GM21367 (cell line): Measurements from ENCODE around the gene FADS3.

Source experiments
- ATAC-seq: cut with Tn5 transposase; IDR thresholded peaks from one replicate; pipeline ENCODE4 v1.9.1; 2021; ENCODE audit not compliant: unreplicated experiment

Gene FADS3

DNA sequence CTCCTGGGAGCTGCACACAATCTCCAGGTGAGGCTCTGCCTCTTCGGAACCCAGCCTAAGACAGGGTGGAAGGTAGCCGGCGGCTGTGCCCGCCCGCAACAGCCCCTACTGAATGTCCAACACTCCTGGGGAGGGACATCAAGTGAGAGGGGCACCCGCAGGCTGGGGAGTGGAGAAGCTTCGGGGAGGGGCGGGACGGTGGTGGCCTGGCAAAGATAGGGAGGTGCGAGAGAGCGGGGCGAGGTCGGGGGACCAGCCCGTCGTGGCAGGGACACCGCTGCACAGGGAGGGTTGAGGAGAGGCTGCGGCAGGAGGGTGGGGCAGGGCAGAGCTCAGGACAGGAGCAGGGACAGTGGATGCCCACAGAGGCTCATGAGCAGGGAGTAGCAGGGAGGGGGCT lies 8.9 kb upstream of the FADS3 start:
- ATAC-seq = no peak

DNA sequence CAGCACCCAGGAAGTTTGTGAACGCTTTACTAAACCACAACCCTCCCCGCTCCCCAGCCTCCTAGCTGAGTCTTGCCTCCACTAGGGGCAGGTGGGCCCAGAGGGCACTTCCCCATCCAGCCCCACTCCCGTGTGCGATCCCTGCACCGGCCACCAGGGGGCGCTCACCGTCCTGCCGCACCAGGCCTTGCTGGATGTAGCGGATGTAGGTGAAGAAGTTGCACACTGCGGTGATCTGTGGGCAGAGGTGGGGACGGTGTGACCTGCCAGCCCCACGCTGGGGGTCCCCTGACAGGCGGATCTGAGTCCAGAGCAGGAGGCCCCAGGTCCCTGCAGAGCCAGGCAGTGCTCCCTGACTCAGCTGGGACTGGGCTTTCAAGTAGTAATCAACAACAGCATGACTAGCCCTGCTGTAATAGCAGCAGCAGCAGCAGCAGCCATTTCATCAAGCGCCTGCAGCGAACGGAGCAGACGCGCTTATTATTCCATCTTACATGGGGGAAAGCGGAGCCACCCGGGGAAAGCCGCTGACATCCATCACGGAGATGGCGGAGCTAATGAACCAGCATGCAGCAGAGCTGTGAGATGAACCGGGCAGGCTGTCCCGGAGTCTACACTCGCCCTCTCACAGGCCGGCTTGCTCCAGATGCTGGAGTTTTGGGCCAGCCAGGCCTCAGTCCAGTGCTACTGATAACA lies 7.9 kb upstream of the FADS3 start:
- ATAC-seq = no peak

DNA sequence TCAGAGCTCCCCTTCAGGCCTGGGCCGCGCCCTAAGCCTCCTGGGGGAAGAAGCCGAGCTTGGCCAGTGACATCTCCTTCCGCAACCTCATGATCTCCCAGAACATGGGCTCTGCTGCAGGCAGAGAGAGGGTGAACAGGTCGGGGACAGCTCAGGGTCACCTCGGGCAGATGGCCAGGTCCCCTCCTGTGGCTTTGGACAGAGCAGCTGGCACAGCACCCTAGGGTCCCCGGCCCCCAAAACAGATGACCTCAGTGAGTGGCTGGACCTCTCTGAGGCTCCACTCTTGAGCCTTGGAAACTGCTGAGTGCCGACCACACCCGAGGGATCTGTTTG lies 6.9 kb upstream of the FADS3 start:
- ATAC-seq = no peak

GRCh38 chr11:61897387-61898246 lies 6.3 kb upstream of the FADS3 start:
- ATAC-seq = no peak

- ATAC-seq = no peak
Measured at GRCh38 chr11:61896665-61897386, 5.5 kb upstream of the FADS3 start.

- no peak for ATAC-seq
Measured at GRCh38 chr11:61895718-61896059, 4.3 kb upstream of the FADS3 start.

DNA sequence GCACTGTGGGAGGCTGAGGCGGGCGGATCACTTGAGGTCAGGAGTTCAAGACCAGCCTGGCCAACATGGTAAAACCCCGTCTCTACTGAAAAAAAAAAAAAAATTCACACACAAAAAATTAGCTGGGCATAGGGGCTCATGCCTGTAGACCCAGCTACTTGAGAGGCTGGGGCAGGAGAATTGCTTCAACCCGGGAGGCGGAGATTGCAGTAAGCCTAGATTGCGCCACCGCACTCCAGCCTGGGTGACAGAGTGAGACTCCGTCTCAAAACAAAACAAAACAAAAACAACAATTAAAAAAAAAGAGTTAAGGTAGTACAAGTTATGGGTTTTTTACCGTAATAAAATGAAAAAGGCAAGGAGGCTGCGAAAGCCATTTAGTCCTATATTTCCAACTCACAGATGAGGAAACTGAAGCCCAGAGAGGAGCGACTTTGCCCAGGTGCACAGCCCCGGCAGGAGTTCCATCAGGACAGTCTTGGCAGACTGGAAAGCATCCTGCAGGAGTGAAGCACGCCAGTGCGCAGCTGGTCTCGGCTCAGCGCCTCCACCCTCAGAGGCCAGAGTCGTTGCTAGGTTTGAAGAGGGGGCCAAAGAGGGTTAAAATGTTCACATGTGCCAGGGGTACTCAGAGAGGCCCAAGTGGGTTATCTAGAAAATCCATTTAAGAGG lies 3.8 kb upstream of the FADS3 start:
- ATAC-seq = no peak

DNA sequence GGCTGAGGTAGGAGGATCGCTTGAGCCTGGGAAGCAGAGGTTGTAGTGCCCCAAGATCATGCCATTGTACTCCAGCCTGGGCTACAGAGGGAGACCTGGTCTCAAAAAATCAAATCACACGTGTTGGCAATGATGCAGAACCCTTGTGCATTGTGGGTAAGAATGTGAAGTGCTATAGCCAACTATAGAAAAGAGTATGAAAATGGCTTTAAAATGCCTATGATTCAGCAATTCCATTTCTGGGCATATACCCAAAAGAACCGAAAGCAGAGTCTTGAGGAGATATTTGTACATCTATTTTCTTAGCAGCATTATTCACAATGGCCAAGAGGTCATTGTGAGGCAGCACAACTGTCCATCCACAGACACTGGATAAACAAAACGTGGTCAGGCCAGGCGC lies 2.6 kb upstream of the FADS3 start:
- no peak for ATAC-seq

DNA sequence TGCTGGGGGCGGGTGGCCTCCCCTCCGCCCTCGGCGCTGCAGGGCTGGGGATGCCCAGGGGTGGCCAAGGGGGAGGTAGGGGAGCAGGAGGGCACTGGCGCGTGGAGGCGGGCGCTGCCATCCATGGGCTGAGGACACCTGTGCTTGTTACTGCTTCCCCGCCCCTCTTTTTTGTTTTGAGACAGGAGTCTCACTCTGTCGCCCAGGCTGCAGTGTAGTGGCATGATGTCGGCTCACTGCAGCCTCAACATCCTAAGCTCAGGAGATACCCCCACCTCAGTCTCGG lies 683 bp upstream of the FADS3 start:
- no peak for ATAC-seq

GRCh38 chr11:61890529-61891330 lies 615 bp downstream of the FADS3 start:
- no peak for ATAC-seq

DNA sequence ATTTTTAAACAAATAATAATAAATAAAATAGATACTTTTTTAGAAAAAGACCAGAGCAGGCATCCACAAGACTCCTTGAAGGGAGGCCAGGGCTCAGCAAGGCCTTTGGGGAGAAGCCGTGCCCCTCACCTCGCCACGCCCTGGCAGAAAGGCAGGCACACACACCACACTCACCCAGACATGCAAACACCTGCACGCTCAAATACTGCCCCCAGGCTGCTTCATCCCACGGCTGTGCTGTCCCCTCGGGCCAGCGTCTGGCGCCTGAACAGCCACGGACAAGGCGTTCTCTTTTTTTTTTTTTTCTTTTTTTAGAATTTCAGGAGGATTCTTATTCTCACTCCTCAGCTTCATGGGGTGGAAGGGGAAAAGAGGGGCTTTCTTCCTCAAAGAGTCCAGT lies 1.5 kb downstream of the FADS3 start:
- no peak for ATAC-seq

GRCh38 chr11:61888590-61888989 lies 2.8 kb downstream of the FADS3 start:
- no peak for ATAC-seq

DNA sequence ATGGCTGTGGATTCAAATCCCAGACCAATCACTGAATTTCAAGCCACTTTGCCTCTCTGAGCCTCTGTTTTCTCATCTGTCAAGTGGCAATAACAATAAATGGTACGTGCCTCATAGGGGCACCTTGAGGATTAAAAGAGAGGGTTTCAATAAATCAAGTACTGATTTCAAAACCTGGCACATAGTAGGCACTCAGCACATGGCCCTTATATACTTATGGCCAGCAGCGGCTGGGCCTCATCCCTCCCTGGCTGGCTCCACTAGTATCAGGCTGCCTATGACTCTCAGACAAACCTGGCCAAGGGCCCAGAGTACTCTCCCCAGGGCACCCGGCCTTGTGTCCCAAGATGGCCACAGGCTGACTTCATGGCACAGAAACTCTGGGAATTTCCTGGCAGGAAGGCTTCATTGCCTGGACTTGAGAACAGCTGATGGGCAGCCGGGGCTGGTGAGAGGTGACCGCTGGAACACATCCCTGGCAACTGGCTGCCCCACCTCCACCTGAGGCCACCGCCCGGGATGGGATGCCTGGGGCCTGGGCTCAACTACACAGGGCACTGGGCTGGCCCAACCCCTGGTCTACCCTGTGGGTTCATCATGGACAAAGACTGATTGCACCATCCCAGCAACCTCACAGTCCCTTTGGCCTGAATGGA lies 3.4 kb downstream of the FADS3 start:
- no peak for ATAC-seq

- ATAC-seq = no peak
Measured at GRCh38 chr11:61886643-61887042, 4.7 kb downstream of the FADS3 start.

- ATAC-seq = no peak
Measured at GRCh38 chr11:61885784-61886580, 5.4 kb downstream of the FADS3 start.

DNA sequence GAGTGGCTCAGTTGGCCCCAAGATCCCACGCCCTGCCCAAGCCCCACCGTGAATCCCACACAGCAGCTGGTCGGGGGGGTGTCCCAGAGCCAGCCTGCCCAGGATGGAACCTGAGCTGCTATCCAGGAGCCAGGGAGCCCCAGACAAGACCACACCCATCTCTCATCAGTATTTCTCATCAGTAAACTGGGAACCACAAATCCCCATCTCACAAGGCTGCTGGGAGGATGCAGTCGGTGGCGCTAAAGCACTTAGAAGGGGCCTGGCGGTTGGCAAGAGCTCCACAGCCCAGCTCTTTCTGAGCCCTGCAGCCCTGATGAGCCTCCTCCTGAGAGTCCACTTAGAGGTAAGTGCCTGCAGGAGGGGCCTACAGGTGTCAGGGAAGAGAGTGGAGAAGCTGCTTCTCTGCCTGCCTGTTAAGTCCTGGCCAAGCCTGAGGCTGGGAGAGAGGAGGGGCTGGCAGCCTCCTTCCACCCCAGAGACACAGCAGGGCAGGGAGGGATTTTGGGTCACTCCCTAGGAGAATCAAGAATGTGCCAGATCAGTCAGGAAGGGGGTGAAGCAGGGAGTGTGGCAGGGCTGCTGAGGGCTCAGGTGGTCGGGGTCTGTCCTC lies 6.1 kb downstream of the FADS3 start:
- no peak for ATAC-seq

DNA sequence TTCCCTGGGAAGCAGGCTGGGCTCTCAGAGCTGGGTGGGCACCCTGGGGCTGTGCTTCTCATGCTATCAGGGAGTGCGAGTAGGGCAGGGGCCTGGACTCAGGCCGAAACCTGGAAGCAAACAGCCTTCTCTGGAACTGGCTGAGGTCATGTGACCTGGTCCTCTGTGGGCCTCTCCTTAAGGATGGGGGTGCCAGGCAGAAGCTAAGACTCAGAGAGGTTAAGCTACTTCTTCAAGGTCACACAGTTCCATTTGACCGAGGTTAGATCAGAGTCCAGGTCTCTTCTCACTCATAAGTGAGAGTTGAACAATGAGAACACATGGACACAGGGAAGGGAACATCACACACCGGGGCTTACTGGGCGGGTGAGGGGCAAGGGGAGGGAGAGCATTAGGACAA lies 7.4 kb downstream of the FADS3 start:
- no peak for ATAC-seq

DNA sequence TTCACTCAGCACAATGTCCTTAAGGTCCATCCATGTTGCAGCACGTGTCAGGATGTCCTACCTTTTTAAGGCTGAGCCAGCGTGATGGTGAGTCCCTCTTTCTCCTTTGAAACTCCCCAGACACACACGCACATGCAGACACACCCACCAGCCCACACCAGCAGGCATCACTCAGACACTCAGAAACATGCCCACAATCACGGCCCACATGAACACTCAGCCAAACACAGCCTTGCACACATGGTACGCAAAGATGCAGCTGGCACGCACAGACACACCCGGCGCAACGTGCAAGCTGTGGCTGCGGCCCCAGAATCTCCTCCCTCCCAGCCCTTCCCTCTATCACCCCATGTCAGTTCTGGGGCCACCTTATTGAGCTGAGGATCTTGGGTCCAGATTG lies 8.0 kb downstream of the FADS3 start:
- ATAC-seq = no peak

DNA sequence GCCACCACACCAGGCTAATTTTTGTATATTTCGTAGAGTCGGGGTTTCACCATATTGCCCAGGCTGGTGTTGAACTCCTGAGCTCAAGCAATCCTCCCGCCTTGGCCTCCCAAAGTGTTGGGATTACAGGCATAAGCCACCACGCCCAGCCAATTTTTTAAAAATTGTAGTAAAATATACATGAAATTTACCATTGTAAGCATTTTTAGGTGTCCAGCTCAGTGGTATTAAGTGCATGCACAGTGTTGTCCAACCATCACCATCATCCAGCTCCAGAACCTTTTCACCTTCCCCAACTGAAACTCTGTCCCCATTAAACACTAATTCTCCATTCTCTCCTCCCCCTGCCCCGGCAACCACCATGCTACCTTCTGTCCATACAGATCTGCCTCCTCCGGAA lies 8.5 kb downstream of the FADS3 start:
- no peak for ATAC-seq
